Measurements from ENCODE around the gene PUS7. TPM values are rescaled to one million over a fixed set of nuclear protein-coding genes. Genes with fewer than 3 reads are reported as not detected.

The PUS7 gene
- polyA plus RNA-seq, 1 of the 3 experiments (the other 2 are of a cell fraction) = 18.8 TPM

DNA sequence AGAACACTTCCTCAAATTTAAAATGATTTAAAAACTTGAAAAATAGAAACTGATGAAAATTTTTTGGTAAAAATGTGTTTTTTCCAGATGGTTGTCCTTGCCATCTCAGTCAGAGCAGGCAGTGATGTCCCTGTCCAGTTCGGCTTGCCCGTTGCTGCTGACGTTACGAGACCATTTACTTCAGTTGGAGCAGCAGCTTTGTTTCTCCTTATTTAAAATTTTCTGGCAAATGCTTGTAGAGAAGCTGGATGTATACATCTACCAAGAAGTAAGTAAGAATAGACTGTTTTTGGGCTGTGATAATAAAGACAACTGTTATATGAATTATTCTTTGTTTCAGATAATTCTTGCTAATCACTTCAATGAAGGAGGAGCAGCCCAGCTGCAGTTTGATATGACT, 43.1 kb upstream of the PUS7 start:
- TF ChIP-seq RAD21 (IDR thresholded peaks at IDR 0.05; ENCODE audit: low read length) (no peak), SMC3 (IDR thresholded peaks at IDR 0.05; ENCODE audit: low read depth, low read length) (no peak), NRF1 (IDR thresholded peaks at IDR 0.05; ENCODE audit: low read depth, low read length) (no peak), EP300 (IDR thresholded peaks at IDR 0.05; ENCODE audit: borderline replicate concordance in 1 of 2, low read depth in 1 of 2, low read length in 1 of 2) (no peak), CHD2 (IDR thresholded peaks at IDR 0.05; ENCODE audit: low read length, partially characterized antibody) (no peak), TAF1 (IDR thresholded peaks at IDR 0.05; ENCODE audit: borderline replicate concordance, low read depth, low read length) (no peak), GATA2 (CRISPR knock-in tag; IDR thresholded peaks at IDR 0.05) (no peak)
- TF ChIP-seq, protein P1, sequence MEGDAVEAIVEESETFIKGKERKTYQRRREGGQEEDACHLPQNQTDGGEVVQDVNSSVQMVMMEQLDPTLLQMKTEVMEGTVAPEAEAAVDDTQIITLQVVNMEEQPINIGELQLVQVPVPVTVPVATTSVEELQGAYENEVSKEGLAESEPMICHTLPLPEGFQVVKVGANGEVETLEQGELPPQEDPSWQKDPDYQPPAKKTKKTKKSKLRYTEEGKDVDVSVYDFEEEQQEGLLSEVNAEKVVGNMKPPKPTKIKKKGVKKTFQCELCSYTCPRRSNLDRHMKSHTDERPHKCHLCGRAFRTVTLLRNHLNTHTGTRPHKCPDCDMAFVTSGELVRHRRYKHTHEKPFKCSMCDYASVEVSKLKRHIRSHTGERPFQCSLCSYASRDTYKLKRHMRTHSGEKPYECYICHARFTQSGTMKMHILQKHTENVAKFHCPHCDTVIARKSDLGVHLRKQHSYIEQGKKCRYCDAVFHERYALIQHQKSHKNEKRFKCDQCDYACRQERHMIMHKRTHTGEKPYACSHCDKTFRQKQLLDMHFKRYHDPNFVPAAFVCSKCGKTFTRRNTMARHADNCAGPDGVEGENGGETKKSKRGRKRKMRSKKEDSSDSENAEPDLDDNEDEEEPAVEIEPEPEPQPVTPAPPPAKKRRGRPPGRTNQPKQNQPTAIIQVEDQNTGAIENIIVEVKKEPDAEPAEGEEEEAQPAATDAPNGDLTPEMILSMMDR (IDR thresholded peaks at IDR 0.05) = no peak
- TF ChIP-seq, protein P2, sequence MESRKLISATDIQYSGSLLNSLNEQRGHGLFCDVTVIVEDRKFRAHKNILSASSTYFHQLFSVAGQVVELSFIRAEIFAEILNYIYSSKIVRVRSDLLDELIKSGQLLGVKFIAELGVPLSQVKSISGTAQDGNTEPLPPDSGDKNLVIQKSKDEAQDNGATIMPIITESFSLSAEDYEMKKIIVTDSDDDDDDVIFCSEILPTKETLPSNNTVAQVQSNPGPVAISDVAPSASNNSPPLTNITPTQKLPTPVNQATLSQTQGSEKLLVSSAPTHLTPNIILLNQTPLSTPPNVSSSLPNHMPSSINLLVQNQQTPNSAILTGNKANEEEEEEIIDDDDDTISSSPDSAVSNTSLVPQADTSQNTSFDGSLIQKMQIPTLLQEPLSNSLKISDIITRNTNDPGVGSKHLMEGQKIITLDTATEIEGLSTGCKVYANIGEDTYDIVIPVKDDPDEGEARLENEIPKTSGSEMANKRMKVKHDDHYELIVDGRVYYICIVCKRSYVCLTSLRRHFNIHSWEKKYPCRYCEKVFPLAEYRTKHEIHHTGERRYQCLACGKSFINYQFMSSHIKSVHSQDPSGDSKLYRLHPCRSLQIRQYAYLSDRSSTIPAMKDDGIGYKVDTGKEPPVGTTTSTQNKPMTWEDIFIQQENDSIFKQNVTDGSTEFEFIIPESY (IDR thresholded peaks at IDR 0.05; ENCODE audit: borderline replicate concordance, low read depth) = no peak
- TF ChIP-seq, protein P3, sequence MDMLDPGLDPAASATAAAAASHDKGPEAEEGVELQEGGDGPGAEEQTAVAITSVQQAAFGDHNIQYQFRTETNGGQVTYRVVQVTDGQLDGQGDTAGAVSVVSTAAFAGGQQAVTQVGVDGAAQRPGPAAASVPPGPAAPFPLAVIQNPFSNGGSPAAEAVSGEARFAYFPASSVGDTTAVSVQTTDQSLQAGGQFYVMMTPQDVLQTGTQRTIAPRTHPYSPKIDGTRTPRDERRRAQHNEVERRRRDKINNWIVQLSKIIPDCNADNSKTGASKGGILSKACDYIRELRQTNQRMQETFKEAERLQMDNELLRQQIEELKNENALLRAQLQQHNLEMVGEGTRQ (IDR thresholded peaks at IDR 0.05; ENCODE audit: borderline replicate concordance, low read depth, low read length) = no peak
- TF ChIP-seq, protein P4, sequence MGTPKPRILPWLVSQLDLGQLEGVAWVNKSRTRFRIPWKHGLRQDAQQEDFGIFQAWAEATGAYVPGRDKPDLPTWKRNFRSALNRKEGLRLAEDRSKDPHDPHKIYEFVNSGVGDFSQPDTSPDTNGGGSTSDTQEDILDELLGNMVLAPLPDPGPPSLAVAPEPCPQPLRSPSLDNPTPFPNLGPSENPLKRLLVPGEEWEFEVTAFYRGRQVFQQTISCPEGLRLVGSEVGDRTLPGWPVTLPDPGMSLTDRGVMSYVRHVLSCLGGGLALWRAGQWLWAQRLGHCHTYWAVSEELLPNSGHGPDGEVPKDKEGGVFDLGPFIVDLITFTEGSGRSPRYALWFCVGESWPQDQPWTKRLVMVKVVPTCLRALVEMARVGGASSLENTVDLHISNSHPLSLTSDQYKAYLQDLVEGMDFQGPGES (IDR thresholded peaks at IDR 0.05; ENCODE audit: low read depth, low read length) = no peak
- TF ChIP-seq, protein P5, sequence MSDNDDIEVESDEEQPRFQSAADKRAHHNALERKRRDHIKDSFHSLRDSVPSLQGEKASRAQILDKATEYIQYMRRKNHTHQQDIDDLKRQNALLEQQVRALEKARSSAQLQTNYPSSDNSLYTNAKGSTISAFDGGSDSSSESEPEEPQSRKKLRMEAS (IDR thresholded peaks at IDR 0.05; ENCODE audit: low read depth) = no peak
- 92% methylated on average over 4 of the region's 4 CpGs for WGBS (ENCODE audit: low lambda C conversion rate)
- Histone ChIP-seq H3F3A (replicated peaks; ENCODE audit: insufficient read depth) (no peaks in the 10 kb centered on the region), H3K9ac (no peak overlapping the region), H3K4me2 (no peak overlapping the region), H3K36me3 (replicated peaks in 1 of 2; ENCODE audit: control insufficient read depth in 1 of 2, insufficient read depth in 2 of 2, low read length in 1 of 2) (peaks cover 55 to 77% of the 10 kb centered on the region in 2 experiments), H3K4me3 (ENCODE audit: low read depth in 2 of 2, low read length in 1 of 2) (no peak overlapping the region), H3K27me3 (ENCODE audit: insufficient read depth) (no peaks in the 10 kb centered on the region), H2AFZ (ENCODE audit: low read depth) (no peak overlapping the region), H3K79me2 (ENCODE audit: insufficient read depth) (no peaks in the 10 kb centered on the region), H3K9me2 (no peaks in the 10 kb centered on the region), H4K20me1 (ENCODE audit: insufficient read depth) (no peaks in the 10 kb centered on the region), H3K4me1 (ENCODE audit: control insufficient read depth in 1 of 2, insufficient read depth in 2 of 2, low read depth in 1 of 2, low read length in 1 of 2) (no peaks in the 10 kb centered on the region), H3K9me3 (no peaks in the 10 kb centered on the region), H3K27ac (ENCODE audit: low read depth in 2 of 2, low read length in 1 of 2) (no peak overlapping the region)
- ChIA-PET CTCF (interaction anchor here (0.8 to 2.4 kb wide), 5 partner anchors 9 to 400 kb away, joined by 3 to 9 read pairs (median 4); partner anchors contain the start of gene RINT1), POLR2A (no interaction called here)
- DNase-seq = no peak
